Measurements from ENCODE around the gene ZNF571. TPM values are rescaled to one million over a fixed set of nuclear protein-coding genes. Genes with fewer than 3 reads are reported as not detected.

ZNF571 gene
- total RNA-seq, 1 experiment from 2014 or later, result 4.5 TPM

GRCh38 chr19:37564624-37565369, 29.8 kb downstream of the ZNF571 start:
- no peak overlapping the region for H3K4me3 Mint-ChIP-seq

More at GRCh38 chr19:37564624-37565369, 29.8 kb downstream of the ZNF571 start:
- Histone ChIP-seq H3K27me3 (ENCODE audit: insufficient read depth, low read length) (no peaks in the 10 kb centered on the region), H2BK12ac (ENCODE audit: insufficient read length, low read depth, low read length) (no peak overlapping the region), H3K9me3 (ENCODE audit: control insufficient read depth, low read depth, low read length) (peaks cover 82% of the 10 kb centered on the region), H2BK5ac (ENCODE audit: insufficient read length, low read length) (no peak overlapping the region), H3T11ph (ENCODE audit: low read length) (no peak overlapping the region), H3K14ac (ENCODE audit: insufficient read depth, low read length) (no peak overlapping the region), H3K4me1 (ENCODE audit: insufficient read depth, low read length) (no peaks in the 10 kb centered on the region), H3K4ac (ENCODE audit: low read depth, low read length) (no peak overlapping the region), H4K91ac (ENCODE audit: insufficient read length, low read depth, low read length) (no peak overlapping the region), H2BK120ac (ENCODE audit: low read depth, low read length, poor library complexity, severe bottlenecking) (no peak overlapping the region), H3K56ac (ENCODE audit: insufficient read length, low read depth, low read length) (no peak overlapping the region), H2BK15ac (ENCODE audit: low read depth, low read length) (no peak overlapping the region), H3K79me1 (ENCODE audit: insufficient read depth, low read depth, low read length, poor library complexity, severe bottlenecking) (no peaks in the 10 kb centered on the region), H3K9ac (ENCODE audit: extremely low read depth, insufficient read length, low read length) (no peak overlapping the region), H2AFZ (ENCODE audit: low read length) (no peak overlapping the region), H4K20me1 (ENCODE audit: control insufficient read depth, insufficient read depth, insufficient read length) (no peaks in the 10 kb centered on the region), H2BK20ac (ENCODE audit: low read depth, low read length, poor library complexity, severe bottlenecking) (no peak overlapping the region), H3K23ac (ENCODE audit: insufficient read length, low read depth, low read length) (no peak overlapping the region), H4K5ac (ENCODE audit: insufficient read length, low read depth, low read length) (no peak overlapping the region), H3K18ac (ENCODE audit: insufficient read length, low read depth, low read length) (no peak overlapping the region), H3K23me2 (ENCODE audit: insufficient read length, low read depth, low read length, poor library complexity, severe bottlenecking) (no peaks in the 10 kb centered on the region), H3K79me2 (ENCODE audit: insufficient read depth, low read length) (no peaks in the 10 kb centered on the region), H3K4me2 (ENCODE audit: insufficient read depth, insufficient read length, low read length) (no peak overlapping the region), H2AK5ac (ENCODE audit: insufficient read length, low read length) (no peak overlapping the region), H3K27ac (ENCODE audit: insufficient read length, low read depth, low read length) (no peak overlapping the region), H4K8ac (replicated peaks; ENCODE audit: insufficient read length, low read depth, low read length) (no peak overlapping the region)
- Mint-ChIP-seq H3K27me3 (ENCODE audit: low read depth) (no peaks in the 10 kb centered on the region), H3K36me3 (ENCODE audit: insufficient read depth in 1 of 3, low read depth in 3 of 3) (peaks cover 68 to 86% (median 85%) of the 10 kb centered on the region in 3 experiments), H3K4me1 (no peaks in the 10 kb centered on the region), H3K9me3 (peaks cover 87 to 92% of the 10 kb centered on the region in 2 experiments), H3K27ac (no peak overlapping the region)
- WGBS (ENCODE audit: extremely low coverage, insufficient read length, low lambda C conversion rate), result no CpG with 5 or more reads among the region's 7 CpGs
- TF ChIP-seq CTCF (conservative IDR thresholded peaks at IDR 0.05), result no peak
- DNase-seq, result no peak

Data from H9 (cell line).